GM20000 (cell line): ENCODE data around the gene RFC1.
"Not testable (repeated sequence)": the region's sequence is repeated elsewhere in the genome, so short reads cannot be mapped to it uniquely, and the experiment has no call there.

Source experiments
- DNase-seq: peaks from one replicate; pipeline ENCODE4 v3.0.0; 2012; ENCODE audit warnings: low spot score
- CTCF ChIP-seq: IDR thresholded peaks from 2 replicates; pipeline ENCODE4 v1.5.1; 2012; ENCODE audit warnings: mild to moderate bottlenecking, control low read depth; ENCODE audit errors: extremely low read depth, missing control alignments

Gene RFC1

GRCh38 chr4:39390603-39391002 lies 24.4 kb upstream of the RFC1 start:
- DNase-seq = no peak
- TF ChIP-seq CTCF = no peak

- TF ChIP-seq CTCF = no peak
- DNase-seq = no peak
These were observed 18.4 kb upstream of the RFC1 start for GRCh38 chr4:39384563-39384962.

- TF ChIP-seq CTCF = no peak
- no peak for DNase-seq
These were observed 17.5 kb upstream of the RFC1 start for GRCh38 chr4:39383690-39384089.

- DNase-seq = no peak
- no peak for TF ChIP-seq CTCF
These were observed 9.3 kb upstream of the RFC1 start for GRCh38 chr4:39375478-39375877.

- DNase-seq = not testable (repeated sequence)
These were observed 5.0 kb upstream of the RFC1 start for GRCh38 chr4:39371209-39371608.

- no peak for TF ChIP-seq CTCF
- no peak for DNase-seq
These were observed 3.1 kb upstream of the RFC1 start for GRCh38 chr4:39369301-39369700.

- no peak for TF ChIP-seq CTCF
These were observed 1.0 kb upstream of the RFC1 start for GRCh38 chr4:39367166-39367565.

GRCh38 chr4:39365360-39365759 lies 802 bp downstream of the RFC1 start:
- DNase-seq = no peak
- TF ChIP-seq CTCF = no peak

More at GRCh38 chr4:39367166-39367565, 1.0 kb upstream of the RFC1 start:
- DNase-seq = no peak
